Upper lobe of left lung (tissue), 6 donors: ENCODE results near the gene GSTM5. TPM values are rescaled to one million over a fixed set of nuclear protein-coding genes. Genes with fewer than 3 reads are reported as not detected.

ENCODE experiments used
- ATAC-seq, 2 donors: fragments of 200-7000 bp; cut with Tn5 transposase; one replicate each; pipeline ENCODE4 v1.9.1; 2022; ENCODE audit warnings: mild to moderate bottlenecking in 2 of 2, moderate library complexity in 2 of 2; ENCODE audit not compliant: low FRiP score in 2 of 2
- DNase-seq, 2 donors: peaks; one replicate each; pipeline ENCODE4 v3.0.0-alpha.2; 2019 to 2020
- H3K27ac ChIP-seq, 4 donors: fragments of 200-600 bp; sonication (generic); one replicate each; pipeline ENCODE4 v1.5.1; 2016 to 2019
- H3K27me3 ChIP-seq, 4 donors: fragments of 200-600 bp; sonication (generic); one replicate each; pipeline ENCODE4 v1.5.1; 2017 to 2019
- H3K36me3 ChIP-seq, 4 donors: fragments of 200-600 bp; sonication (generic); one replicate each; pipeline ENCODE4 v1.5.1; 2016 to 2019
- H3K4me1 ChIP-seq, 4 donors: fragments of 200-600 bp; sonication (generic); one replicate each; pipeline ENCODE4 v1.5.1; 2018 to 2019
- H3K4me3 ChIP-seq, 4 donors: fragments of 200-600 bp; sonication (generic); one replicate each; pipeline ENCODE4 v1.5.1; 2017 to 2019; ENCODE audit warnings: mild to moderate bottlenecking in 2 of 4, moderate library complexity in 1 of 4
- H3K9me3 ChIP-seq, 4 donors: fragments of 200-600 bp; sonication (generic); one replicate each; pipeline ENCODE4 v1.5.1; 2018 to 2019
- CTCF ChIP-seq, 6 experiments: fragments of 450-650 bp in 4 of 6; fragments of 200-600 bp in 2 of 6; sonication (generic) in 2 of 6; IDR thresholded peaks; one replicate each; pipeline ENCODE4 v1.5.1; 2016 to 2019; ENCODE audit warnings: antibody characterized with exemption in 6 of 6
- EP300 ChIP-seq, 4 donors: sonication (generic); formaldehyde crosslinking; IDR thresholded peaks; one replicate each; pipeline ENCODE4 v1.5.1; 2017; ENCODE audit warnings: antibody characterized with exemption in 4 of 4, control low read depth in 2 of 4
- POLR2A ChIP-seq, 4 donors: fragments of 450-650 bp; IDR thresholded peaks; one replicate each; pipeline ENCODE4 v1.5.1; 2016 to 2017; ENCODE audit warnings: antibody characterized with exemption in 4 of 4, mild to moderate bottlenecking in 2 of 4
- POLR2AphosphoS5 ChIP-seq, 2 donors: sonication (generic); formaldehyde crosslinking; IDR thresholded peaks; one replicate each; pipeline ENCODE4 v1.5.1; 2017; ENCODE audit warnings: antibody characterized with exemption in 2 of 2
- WGBS, 2 donors: methylation state at CpG; one replicate each; pipeline ENCODE4 v1.1.5; 2017 to 2018; 5-methylcytosine and 5-hydroxymethylcytosine counted together
- total RNA-seq, 6 donors: library from RNA; depleted of rRNA in 4 of 6; stranded (reverse); fragments of >200 nt in 4 of 6; gene quantifications; one replicate each; pipeline versions ENCODE4 v1.1.0 to v1.2.1, GENCODE V29; 2016 to 2021
- donor health status: DM: no; HTN: no; CAD: no; lungs with moderate emphysema.
- donor health status: DM: no; HTN: yes; CAD: no; lungs with severe emphysema.

Gene GSTM5
- total RNA-seq, 6 donors from 2014 or later = 1.00 to 24.3 (median 8.3) TPM

- peaks cover 6 to 9% (median 9%) of the 10 kb centered on the region in 4 donors for H3K4me1 ChIP-seq
- ATAC-seq = no peak
- no peaks in the 10 kb centered on the region for H3K36me3 ChIP-seq
- no peak for TF ChIP-seq POLR2AphosphoS5 (IDR thresholded peaks at IDR 0.05)
- TF ChIP-seq EP300 (IDR thresholded peaks at IDR 0.05) = no peak
- no peaks in the 10 kb centered on the region for H3K27me3 ChIP-seq
- no peaks in the 10 kb centered on the region for H3K9me3 ChIP-seq
- 96 to 98% methylated on average over 5 to 7 of the region's 7 CpGs for WGBS, 2 donors
- no peak overlapping the region for H3K27ac ChIP-seq
- no peak overlapping the region for H3K4me3 ChIP-seq
- peak in 1 of 2 donors; percentile 12 for DNase-seq
Measured at GRCh38 chr1:109760581-109761226, 48.7 kb downstream of the GSTM5 start.

GRCh38 chr1:109761227-109762038 is 49.4 kb downstream of the GSTM5 start:
- no peak overlapping the region for H3K27ac ChIP-seq
- TF ChIP-seq EP300 (IDR thresholded peaks at IDR 0.05) (no peak), POLR2AphosphoS5 (IDR thresholded peaks at IDR 0.05) (no peak)
- ATAC-seq (no peak), DNase-seq (peak in 1 of 2 donors; percentile 12)
- H3K9me3 ChIP-seq = no peaks in the 10 kb centered on the region
- no peaks in the 10 kb centered on the region for H3K36me3 ChIP-seq
- peaks cover 6 to 9% (median 9%) of the 10 kb centered on the region in 4 donors for H3K4me1 ChIP-seq
- H3K4me3 ChIP-seq = no peak overlapping the region
- no peaks in the 10 kb centered on the region for H3K27me3 ChIP-seq
- WGBS, 2 donors = 80 to 93% methylated on average over 7 to 14 of the region's 14 CpGs

GRCh38 chr1:109762039-109762585 is 50.1 kb downstream of the GSTM5 start:
- H3K9me3 ChIP-seq = no peaks in the 10 kb centered on the region
- ATAC-seq (no peak), DNase-seq (peak in 1 of 2 donors; percentile 15)
- no peaks in the 10 kb centered on the region for H3K27me3 ChIP-seq
- H3K4me1 ChIP-seq = peaks cover 6 to 9% (median 9%) of the 10 kb centered on the region in 4 donors
- no peaks in the 10 kb centered on the region for H3K36me3 ChIP-seq
- WGBS, 2 donors = 86 to 93% methylated on average over 7 of the region's 7 CpGs
- no peak overlapping the region for H3K4me3 ChIP-seq
- TF ChIP-seq POLR2AphosphoS5 (IDR thresholded peaks at IDR 0.05) (no peak), CTCF (IDR thresholded peaks at IDR 0.05) (no peak), EP300 (IDR thresholded peaks at IDR 0.05) (no peak), POLR2A (IDR thresholded peaks at IDR 0.05) (no peak)
- no peak overlapping the region for H3K27ac ChIP-seq

- H3K27ac ChIP-seq = peak overlapping the region; percentile 22 to 64 (median 33)
- 66 to 71% methylated on average over 9 to 10 of the region's 11 CpGs for WGBS, 2 donors
- TF ChIP-seq POLR2A (IDR thresholded peaks at IDR 0.05) = no peak
- no peak for TF ChIP-seq CTCF (IDR thresholded peaks at IDR 0.05)
- TF ChIP-seq EP300 (IDR thresholded peaks at IDR 0.05) = no peak
- TF ChIP-seq POLR2AphosphoS5 (IDR thresholded peaks at IDR 0.05) = no peak
- peak in 1 of 2 donors; percentile 43 for ATAC-seq
- peak in 1 of 2 donors; percentile 28 for DNase-seq
- H3K4me3 ChIP-seq = no peak overlapping the region
- no peaks in the 10 kb centered on the region for H3K27me3 ChIP-seq
- peaks cover 6 to 9% (median 9%) of the 10 kb centered on the region in 4 donors for H3K4me1 ChIP-seq
- no peaks in the 10 kb centered on the region for H3K9me3 ChIP-seq
- no peaks in the 10 kb centered on the region for H3K36me3 ChIP-seq
Measured at GRCh38 chr1:109762821-109763645, 51.0 kb downstream of the GSTM5 start.

GRCh38 chr1:109763646-109764415 is 51.8 kb downstream of the GSTM5 start, which contains the start of gene EPS8L3:
Gene EPS8L3, minus strand, starts transcription at chr1:109763923. Its CDS starts 2,174 bp downstream, at chr1:109761749.
- peaks cover 6 to 9% (median 9%) of the 10 kb centered on the region in 4 donors for H3K4me1 ChIP-seq
- DNase-seq (peak in 1 of 2 donors; percentile 14), ATAC-seq (no peak)
- WGBS, 2 donors = 60 to 93% methylated on average over 3 to 11 of the region's 11 CpGs
- H3K9me3 ChIP-seq = no peaks in the 10 kb centered on the region
- no peak for TF ChIP-seq EP300 (IDR thresholded peaks at IDR 0.05)
- no peak within 1 kb of the TSS for H3K4me3 ChIP-seq
- peak within 1 kb of the TSS; percentile 22 to 64 (median 33) for H3K27ac ChIP-seq
- no peaks in the 10 kb centered on the region for H3K27me3 ChIP-seq
- H3K36me3 ChIP-seq = no peaks in the 10 kb centered on the region
